Measurements from ENCODE around the gene CSPG4.

DNA sequence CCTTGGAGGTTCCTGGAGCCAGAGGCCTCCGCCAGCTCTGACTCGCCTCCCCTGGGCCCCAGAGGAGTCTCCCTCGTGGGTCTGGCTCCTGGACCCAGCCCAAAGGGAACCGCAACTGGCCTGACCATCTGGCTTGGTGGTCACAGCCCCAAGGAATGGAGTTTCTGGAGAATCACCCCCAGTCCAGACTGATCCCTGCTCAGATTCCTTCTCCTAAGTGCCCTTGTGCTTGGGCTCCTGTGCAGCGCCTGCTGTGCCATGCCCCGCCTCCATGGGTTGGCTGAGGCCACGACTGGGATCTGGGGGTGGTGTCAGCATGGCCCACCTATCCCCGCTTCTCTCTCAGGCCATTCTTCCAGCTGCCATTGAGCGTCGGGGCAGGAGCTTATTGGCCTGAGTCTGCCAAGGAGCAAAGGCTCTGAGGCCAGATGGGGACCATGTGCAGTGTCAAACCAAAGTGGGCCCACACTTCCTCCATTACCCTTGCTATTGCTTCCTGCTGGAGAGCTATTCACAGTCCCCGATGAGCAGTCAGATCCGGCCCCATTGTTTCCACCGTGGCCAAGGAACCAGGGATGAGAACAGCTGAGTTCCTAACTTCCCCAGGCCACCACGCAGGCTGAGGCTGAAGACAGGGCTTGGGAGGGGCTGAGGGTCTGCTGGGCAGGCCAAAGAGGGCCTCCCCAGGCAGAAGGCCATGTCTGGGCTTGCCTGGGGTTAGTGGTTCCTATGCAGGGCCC is 19.0 kb downstream of the CSPG4 start:
- TF ChIP-seq, protein P1, sequence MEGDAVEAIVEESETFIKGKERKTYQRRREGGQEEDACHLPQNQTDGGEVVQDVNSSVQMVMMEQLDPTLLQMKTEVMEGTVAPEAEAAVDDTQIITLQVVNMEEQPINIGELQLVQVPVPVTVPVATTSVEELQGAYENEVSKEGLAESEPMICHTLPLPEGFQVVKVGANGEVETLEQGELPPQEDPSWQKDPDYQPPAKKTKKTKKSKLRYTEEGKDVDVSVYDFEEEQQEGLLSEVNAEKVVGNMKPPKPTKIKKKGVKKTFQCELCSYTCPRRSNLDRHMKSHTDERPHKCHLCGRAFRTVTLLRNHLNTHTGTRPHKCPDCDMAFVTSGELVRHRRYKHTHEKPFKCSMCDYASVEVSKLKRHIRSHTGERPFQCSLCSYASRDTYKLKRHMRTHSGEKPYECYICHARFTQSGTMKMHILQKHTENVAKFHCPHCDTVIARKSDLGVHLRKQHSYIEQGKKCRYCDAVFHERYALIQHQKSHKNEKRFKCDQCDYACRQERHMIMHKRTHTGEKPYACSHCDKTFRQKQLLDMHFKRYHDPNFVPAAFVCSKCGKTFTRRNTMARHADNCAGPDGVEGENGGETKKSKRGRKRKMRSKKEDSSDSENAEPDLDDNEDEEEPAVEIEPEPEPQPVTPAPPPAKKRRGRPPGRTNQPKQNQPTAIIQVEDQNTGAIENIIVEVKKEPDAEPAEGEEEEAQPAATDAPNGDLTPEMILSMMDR (IDR thresholded peaks at IDR 0.05), result no peak
- no peak for TF ChIP-seq POLR2A (IDR thresholded peaks at IDR 0.05)
